GM18502 (cell line): Measurements from ENCODE around the gene PACS1.

Experiments used
- ATAC-seq: cut with Tn5 transposase; IDR thresholded peaks from one replicate; pipeline ENCODE4 v1.9.1; 2021; ENCODE audit warnings: mild to moderate bottlenecking; ENCODE audit not compliant: unreplicated experiment, poor library complexity

Gene PACS1

DNA sequence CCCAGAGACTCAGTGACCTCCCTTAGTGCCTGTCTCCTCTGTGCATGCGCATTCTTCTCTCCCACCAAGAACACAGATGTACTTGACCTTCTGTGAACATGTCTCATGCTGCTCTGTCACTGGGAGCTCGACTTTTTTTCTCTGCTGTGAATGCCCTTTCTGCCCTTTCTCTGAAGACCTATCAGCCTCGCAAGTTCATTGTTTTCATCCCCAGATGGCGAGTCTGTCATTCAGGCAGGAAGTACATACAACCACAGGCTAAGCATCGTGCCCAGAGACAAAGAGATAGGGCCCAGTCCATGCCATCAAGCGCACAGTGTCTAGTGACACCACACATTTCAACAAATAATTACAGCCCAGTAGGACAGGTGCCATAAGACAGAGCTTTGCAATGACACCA is 148.0 kb downstream of the PACS1 start:
- no peak for ATAC-seq

DNA sequence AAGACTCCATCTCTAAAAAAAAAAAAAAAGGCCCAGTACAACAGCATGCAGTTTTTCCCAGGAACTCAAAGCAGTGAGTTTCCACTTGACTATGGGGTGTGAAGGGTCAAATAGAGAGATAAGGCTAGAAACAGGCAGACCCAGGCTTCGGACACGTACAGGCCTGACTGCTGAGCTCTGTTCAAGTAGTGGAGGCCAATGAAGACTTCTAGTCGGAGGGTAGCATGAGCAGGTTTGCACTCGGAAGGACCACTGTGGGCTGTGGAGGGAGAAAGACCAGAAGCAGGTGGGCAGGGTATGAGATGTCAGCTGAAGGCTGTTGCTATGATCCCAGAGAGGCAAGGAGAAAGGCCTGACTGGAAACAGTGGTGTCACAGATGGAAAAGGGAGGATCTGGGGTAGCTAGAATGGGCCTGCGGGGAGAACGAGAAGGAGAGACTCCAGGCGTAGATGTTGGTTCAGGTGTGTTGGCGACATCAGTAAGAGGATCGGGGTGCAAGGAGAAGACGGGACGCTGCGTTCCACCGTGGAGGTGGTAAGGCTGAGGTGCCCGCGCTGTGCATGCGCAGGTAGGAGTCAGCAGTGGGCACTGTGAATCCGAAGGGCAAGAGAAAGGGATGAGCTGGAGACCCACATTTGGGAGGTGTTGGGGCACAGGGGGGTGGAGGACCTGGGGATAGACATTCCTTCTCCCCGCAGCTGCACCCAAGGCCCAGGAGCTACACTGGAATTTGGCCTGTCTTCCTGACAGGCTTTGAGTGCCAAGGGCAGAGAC is 149.0 kb downstream of the PACS1 start:
- no peak for ATAC-seq

DNA sequence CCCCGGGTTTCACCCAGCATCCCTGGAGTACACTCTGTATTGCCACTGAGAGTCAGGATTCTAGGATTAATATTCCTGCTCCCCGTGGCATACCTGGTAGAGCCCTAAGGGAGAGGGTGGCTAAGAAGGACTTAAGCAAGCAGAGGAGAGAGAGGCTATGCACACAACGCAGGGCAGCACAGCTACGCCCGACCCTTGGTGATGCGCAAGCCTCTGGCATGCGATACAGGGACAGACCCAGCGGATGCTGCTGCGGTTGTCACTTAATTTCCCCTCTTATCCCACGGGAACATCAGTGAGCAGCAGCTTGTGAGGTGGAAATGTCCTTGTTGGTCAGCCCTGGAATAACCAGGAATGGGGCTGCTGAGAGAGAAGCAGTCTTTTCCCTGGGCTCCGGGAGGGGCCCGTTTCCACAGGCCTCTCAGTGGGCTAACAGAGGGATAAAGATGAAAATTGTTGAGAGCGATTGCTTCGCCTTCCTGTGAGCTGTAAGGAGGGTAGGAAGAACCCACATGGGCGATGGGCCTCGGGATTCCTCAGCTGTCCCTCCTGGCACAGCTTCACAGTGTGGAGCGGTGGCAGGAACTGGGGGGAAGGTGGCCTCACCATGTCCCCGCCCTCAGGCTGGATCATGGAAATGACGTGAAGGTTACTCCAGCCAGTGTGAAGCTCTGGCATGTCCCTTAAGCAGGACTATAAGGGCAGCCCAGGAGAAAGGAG is 149.9 kb downstream of the PACS1 start:
- no peak for ATAC-seq

DNA sequence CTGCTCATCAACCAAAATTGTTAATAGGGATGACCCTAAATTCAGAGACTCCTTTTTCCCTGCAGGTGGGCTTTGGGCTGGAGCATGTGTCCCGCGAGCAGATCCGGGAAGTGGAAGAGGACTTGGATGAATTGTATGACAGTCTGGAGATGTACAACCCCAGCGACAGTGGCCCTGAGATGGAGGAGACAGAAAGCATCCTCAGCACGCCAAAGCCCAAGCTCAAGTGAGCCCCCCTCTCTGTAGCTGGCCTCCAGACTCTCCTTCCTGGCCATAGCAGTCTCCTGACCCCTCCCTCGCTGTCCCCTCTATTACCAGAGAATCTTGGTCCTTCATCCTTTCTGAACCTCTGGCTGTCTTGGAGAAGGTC is 150.5 kb downstream of the PACS1 start:
- no peak for ATAC-seq

DNA sequence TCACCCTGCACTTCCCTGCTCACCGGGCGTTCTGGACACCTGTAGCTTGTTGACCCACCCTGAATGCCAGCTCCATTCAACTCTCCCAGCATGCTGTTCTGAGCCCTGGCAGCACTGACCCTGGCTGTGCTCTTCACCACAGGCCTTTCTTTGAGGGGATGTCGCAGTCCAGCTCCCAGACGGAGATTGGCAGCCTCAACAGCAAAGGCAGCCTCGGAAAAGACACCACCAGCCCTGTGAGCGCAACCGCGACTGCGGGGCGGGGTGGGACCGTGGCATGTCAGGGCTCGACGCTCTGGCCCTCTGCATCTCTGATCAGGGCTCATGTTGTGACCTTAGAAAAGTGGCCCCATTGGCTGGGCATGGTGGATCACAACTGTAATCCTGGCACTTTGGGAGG is 150.9 kb downstream of the PACS1 start:
- ATAC-seq, result no peak

DNA sequence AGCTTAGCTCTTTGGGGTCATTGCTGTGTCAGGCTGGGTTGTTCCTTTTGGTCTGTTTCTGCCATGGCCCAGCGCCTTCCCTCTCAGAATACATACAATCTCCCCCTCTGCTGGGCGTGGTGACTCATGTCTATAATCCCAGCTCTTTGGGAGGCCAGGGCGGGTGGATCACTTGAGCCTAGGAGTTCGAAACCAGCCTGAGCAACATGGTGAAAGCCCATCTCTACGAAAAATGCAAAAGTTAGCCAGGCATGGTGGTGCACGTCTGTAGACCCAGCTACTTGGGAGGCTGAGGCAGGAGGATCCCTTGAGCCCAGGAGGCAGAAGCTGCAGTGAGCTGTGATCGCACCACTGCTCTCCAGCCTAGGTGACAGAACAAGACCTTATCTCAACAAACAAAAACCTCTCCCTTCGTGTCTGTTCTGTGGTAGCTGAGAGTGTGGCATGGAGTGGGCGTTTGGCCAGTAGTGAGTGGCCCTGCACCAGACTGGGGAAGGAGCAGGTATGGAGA is 151.7 kb downstream of the PACS1 start:
- no peak for ATAC-seq

DNA sequence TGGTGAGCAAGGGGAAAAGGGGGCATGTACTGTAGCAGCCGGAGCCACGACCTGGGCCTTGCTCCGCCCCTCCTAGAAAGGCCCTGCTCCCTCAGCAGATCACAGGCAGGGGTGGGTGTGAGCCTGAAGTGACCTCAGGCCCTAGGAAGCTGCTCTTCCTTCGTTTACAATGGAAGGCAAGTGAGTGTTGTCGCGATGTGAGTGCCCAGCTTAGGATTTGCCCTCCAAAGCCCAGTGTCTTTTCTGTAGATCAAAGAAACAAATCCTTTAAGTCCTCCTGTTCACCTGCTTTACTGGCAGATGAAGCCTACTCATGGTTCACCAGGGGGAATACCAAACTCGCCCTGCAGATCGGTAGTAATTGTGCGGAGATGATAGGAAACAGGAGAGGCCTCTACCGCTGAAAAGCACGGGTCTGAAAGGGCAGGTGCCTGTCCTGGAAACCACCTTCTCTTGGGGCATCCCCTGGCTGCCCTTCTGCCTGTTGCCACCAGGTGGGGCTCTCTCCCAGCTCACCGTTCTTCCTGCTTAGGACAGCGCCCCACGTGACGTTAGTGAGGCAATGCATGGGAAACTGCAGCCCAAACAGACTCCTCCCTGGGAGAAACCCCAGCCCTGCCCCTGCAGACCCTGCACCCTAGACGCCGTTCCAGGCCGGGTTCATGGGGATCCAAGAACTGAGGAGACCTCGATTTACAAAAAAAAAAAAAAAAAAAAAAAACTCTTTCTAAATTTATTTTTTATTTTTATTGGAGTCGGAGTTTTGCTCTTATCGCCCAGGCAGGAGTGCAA is 152.5 kb downstream of the PACS1 start:
- ATAC-seq, result peak; percentile 80

DNA sequence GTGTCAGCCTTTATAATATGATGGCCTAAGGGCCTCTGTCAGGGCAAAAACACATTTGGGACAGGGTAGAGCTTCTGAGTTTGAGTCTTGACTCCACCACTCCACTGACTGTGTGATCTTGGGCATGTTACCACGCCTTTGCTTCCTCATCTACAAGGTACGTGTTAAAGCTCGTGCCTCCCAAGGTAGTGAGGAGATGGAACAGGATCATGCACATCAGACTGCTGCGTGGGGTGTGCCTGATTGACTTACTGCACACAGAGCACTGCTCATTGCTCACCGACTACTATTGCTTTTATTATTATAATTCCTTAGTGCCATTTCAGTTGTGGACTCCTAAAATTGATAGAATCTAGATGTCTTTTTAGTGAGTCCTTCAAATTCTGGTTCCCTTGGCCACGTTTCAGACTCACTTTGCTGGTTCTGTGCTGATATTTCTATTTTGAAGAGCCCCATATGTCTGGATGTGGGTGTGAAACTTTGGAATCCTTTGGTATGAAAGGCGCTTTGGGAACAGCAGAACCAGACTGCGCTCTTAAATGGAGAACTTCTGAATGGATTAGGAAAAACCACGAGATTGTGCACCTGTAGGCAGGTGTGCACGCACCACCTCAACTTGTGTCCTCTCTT is 154.3 kb downstream of the PACS1 start:
- ATAC-seq, result no peak

DNA sequence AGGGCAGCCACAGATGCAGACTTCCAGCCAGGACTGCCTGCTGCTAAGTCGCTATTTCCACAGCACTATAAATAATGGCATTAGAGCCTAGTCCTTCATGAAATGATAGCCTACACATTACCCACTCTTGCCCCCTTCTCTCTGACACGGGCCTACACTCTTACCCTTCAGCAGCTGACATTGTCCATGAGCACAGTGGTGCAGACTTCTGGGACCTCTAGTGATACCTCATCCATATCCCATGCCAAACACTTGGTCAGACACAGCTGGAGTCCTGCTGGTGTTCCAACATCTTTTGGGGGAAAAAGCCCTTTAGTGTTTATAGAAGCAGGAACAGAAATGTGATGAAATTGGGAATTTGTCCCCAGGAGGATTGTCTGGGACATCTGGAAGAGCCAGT is 155.0 kb downstream of the PACS1 start:
- no peak for ATAC-seq

DNA sequence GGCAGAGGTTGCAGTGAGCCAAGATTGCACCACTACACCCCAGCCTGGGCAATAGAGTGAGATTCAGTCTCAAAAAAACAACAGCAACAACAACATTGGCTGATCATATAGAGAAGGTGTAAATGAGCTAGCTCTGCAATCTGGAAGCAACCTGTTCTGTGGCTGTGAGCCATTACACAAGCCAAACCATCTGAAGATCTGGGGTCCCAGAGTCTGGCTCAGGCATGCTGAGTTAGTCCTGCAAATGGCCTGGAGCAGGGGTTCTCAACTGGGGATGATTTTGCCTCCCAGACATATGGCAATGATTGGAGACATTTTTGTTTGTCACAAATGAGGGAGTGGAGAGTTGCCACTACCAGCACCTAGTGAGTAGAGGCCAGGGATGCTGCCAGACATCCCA is 156.0 kb downstream of the PACS1 start:
- ATAC-seq, result no peak

DNA sequence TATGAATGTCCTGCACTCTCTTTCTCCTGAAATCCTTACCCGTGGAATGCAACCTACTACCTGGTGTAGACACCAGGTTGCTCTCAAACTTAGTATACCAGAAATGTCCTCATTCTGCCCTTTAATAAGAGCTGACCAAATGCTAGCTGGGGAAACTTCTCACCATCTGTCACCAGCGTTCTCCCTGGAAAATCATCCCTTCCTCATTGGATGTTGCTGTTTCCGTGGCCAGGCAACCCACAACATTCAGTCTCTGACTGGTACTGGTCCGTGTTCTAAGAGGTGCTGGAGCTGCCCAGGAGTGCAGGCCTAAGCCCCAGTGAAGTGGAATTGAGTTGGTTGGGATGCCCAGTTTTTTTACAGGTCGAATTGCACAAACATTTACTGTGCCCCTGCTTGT is 157.6 kb downstream of the PACS1 start:
- ATAC-seq, result no peak

DNA sequence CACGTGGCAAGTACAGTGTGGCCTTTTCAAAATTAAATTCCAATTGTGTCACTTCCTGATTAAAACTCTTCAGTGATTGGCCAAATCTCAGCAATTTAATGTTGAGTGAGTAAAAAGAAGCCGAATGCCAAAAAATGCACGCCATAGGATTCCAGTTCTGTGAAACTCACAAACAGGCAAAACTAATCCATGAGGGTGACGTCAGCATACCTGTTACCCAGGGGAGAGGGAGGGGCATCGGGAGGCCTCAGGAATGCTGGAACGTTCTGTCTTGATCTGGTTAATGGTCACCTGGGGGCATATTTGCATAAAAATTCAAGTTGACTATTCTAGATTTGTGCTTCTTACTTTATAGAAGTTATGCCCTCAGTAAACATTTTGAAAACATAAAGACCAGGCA is 158.4 kb downstream of the PACS1 start:
- ATAC-seq, result no peak

DNA sequence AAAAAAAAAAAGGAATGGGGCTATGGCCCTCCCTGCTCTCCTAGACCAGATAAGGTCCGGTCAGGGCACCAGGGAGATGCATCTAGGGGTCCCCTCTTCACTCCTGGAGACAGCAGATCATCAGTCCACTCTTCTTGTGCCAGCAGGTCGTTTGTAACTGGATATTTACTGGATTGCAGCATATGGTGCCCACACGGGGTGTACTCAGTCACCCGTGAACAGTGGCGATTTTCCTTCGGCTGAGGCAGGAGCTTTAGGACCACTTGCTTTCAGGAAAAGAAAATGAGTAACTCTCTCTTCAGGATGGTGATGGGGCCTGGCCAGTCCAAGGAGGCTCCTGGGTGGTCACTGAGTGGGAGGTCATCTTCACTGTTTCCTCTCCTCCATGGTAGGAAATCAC is 160.1 kb downstream of the PACS1 start:
- ATAC-seq, result no peak

DNA sequence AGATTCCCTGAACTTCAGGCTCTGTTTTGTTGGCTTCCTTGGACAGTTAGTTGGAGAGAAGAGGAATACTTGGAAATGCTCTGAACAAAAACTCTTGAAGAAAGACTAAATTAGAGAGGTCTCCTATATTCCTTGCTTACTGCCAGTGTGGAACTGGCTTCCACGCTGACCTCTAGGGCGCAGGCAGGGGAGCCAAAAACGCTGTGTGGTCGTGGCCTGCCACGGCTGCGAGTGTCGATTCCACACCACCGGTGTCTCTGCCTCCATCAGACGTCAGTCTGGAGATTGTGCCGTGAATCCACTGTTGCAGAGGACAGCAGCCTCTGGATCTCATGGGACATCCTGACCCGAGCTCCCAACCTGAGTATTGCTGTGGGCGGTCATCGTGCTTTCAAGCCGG is 160.9 kb downstream of the PACS1 start:
- no peak for ATAC-seq

DNA sequence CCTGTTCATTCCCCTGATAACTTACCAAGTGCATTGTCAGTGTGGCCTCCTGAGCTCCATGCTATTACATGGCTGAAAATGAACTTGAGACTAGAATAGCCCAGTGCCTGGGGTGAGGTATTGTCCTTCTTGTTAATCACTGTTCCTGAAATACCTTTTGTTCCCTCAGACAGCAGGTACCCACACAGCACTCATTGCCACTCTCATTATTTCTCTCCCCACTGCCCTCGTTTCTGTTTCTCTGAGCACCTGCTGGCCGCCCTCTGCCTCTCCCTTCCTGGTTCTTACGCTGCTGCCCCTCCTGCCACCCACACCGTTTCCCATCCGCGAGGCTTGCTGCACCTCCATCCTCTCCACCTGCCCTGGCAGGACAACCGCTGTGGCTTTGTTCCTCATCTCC is 161.5 kb downstream of the PACS1 start:
- ATAC-seq, result no peak

DNA sequence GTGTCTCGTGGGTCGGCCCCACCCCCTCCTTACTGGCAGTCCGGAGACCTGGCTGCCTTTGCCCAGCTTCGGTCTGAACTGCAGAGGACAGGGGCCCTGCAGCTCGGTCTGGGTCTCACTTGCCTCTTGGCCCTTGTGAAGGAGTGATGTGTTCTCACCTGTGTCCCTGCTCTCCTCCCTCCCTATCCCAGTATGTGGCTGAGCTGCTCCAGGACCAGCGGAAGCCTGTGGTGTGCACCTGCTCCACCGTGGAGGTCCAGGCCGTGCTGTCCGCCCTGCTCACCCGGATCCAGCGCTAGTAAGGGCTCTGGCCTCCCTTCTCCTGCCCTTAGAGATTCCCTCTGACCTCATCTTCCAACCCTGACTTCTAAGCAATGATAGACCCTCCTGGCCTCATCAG is 162.7 kb downstream of the PACS1 start:
- no peak for ATAC-seq

DNA sequence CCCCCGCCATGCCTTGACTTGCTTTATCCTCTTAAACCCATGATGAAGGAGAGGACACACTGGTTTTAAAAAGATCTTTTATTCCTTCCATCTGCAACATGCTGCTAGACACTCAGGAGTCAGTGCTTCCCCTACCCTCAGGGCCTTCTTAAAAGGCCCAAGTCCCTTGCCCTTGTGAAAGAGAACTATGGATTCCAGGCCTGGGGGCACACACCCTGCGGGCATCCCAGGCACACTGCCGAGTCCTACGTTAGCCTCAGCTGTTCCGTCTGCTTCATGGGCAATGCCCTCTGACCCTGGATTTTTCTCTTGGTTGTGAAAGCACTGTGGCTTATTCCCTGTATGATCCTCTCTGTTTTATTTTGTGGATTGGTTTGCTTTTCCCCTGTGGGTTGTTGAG is 163.2 kb downstream of the PACS1 start:
- no peak for ATAC-seq

DNA sequence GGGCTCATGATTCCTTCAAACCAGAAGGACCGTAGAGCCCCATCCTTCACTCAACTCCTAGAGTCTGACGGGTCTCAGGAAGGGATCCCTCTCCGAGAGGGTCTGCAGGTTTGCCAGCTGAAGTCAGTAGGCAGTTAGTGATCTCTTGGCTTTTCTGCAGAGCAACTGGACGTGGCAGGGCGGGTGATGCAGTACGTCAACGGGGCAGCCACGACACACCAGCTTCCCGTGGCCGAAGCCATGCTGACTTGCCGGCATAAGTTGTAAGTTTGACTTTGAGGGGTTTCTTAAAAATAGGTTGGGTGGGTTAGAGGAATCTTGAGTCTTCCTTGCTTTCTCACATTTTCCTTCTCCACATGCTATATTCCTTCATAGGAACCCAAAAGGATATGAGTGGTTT is 165.1 kb downstream of the PACS1 start:
- no peak for ATAC-seq

DNA sequence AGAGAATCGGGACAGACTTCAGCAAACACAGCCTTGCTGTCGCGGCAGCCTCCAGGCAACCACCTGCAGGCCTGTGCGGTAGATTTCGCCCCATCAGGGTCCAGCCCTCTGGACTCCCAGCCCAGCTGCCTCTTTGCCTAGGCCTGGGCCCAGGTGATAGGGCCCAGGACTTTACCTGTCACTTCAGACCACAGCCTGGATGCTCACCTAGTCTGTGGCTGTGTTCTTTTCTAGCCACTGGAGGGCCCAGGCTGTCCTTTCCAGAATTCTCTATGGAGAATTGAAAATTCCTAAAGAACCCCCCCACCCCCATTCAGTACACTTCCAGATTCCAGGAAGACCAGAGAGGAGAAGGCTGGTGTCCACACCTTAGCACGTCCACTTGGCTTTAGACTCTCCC is 167.8 kb downstream of the PACS1 start:
- no peak for ATAC-seq

DNA sequence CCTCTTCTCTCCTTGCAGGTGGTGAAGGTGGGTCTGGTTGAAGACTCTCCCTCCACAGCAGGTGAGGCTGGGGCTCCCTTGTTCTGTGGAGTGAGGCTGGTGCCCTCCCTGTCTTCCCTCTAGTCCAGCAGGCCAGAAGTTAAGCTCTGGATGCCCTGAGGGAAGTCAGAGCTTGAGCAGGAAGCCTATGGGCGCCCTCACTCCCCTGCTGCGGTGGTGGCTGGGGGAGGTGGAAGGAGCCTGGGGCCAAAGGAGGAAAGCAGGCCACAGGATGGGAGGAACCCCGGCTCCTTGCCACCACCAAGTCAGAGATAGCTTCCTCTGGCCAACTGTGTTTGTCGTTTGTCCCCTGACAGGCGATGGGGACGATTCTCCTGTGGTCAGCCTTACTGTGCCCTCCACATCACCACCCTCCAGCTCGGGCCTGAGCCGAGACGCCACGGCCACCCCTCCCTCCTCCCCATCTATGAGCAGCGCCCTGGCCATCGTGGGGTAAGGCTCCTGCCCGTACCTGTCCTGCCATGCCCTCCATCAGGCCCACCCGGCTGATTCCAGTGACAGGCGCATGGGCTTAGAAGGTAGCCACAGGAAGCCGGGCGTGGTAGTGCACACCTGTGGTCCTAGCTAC is 168.8 kb downstream of the PACS1 start:
- ATAC-seq, result no peak
